GM12878 (cell line): ENCODE results near the gene MYL12B. TPM values are rescaled to one million over a fixed set of nuclear protein-coding genes. Genes with fewer than 3 reads are reported as not detected.

Experiments used
- ATAC-seq: fragments of 200-7000 bp; cut with Tn5 transposase; 3 replicates; pipeline ENCODE4 v1.9.1; 2020; ENCODE audit warnings: mild to moderate bottlenecking, moderate library complexity
- BruUV-seq: library from RNA; stranded (reverse); fragments of 400-500 nt; replicated peaks from 2 replicates; lab custom pipeline; 2021; lab: Mats Ljungman, UMichigan
- CTCF ChIA-PET: fragments of 300-600 bp; sonication (Branson Sonifier 250); formaldehyde crosslinking; extraction: SDS; loops from one replicate; lab custom pipeline; 2021; ENCODE audit warnings: inconsistent platforms; lab: Yijun Ruan, JAX
- POLR2A ChIA-PET: fragments of 350-600 bp; formaldehyde crosslinking; extraction: SDS; loops from one replicate; lab custom pipeline; 2021; ENCODE audit warnings: inconsistent platforms; lab: Charles Lee
- RAD21 ChIA-PET: fragments of 300-600 bp; sonication (Branson Sonifier 250); formaldehyde crosslinking; loops from one replicate; lab custom pipeline; 2023; ENCODE audit warnings: antibody characterized with exemption; ENCODE audit not compliant: unreplicated experiment; lab: Charles Lee
- SMC1A ChIA-PET: fragments of 300-600 bp; sonication (Branson Sonifier 250); formaldehyde crosslinking; loops from one replicate; lab custom pipeline; 2023; ENCODE audit not compliant: unreplicated experiment, uncharacterized antibody; lab: Charles Lee
- DNase-seq: peaks from one replicate; pipeline ENCODE4 v3.0.0-alpha.2; 2011; ENCODE audit warnings: low read depth, low spot score
- FAIRE-seq: peaks from 3 replicates; lab custom pipeline; 2011; peaks lifted over from hg19 to GRCh38; lab: Jason Lieb, UNC
- H2AFZ ChIP-seq: 2 replicates; pipeline ENCODE4 v1.6.0; 2011; ENCODE audit warnings: low read depth, low read length, control low read depth; ENCODE audit not compliant: control insufficient read depth
- H3K27ac ChIP-seq: 2 replicates; pipeline ENCODE4 v1.5.1; 2011; ENCODE audit warnings: control low read depth; ENCODE audit not compliant: control insufficient read depth, insufficient read depth
- H3K27me3 ChIP-seq, 2 experiments: replicated peaks in 1 of 2; 2 replicates each; pipeline versions ENCODE4 v1.6.0 to v1.6.1; 2011; ENCODE audit warnings: low read length in 1 of 2; ENCODE audit not compliant: control insufficient read depth in 2 of 2, insufficient read depth in 2 of 2
- H3K36me3 ChIP-seq, 2 experiments: 2 replicates each; pipeline ENCODE4 v1.5.1; 2011; ENCODE audit warnings: low read length in 1 of 2; ENCODE audit not compliant: control insufficient read depth in 2 of 2, insufficient read depth in 2 of 2
- H3K4me1 ChIP-seq: 2 replicates; pipeline ENCODE4 v1.6.1; 2011; ENCODE audit warnings: mild to moderate bottlenecking, low read length, moderate library complexity, mixed read lengths; ENCODE audit not compliant: control insufficient read depth, insufficient read depth
- H3K4me2 ChIP-seq: 2 replicates; pipeline ENCODE4 v1.6.0; 2011; ENCODE audit warnings: control low read depth; ENCODE audit not compliant: control insufficient read depth, insufficient read depth
- H3K4me3 ChIP-seq: fragments of 200-600 bp; sonication (generic); 2 replicates; pipeline ENCODE4 v1.5.1; 2016
- H3K79me2 ChIP-seq: 2 replicates; pipeline ENCODE4 v1.6.0; 2011; ENCODE audit warnings: low read length; ENCODE audit not compliant: control insufficient read depth, insufficient read depth
- H3K9ac ChIP-seq: 2 replicates; pipeline ENCODE4 v1.8.0; 2011; ENCODE audit warnings: low read length, control low read depth, mixed read lengths; ENCODE audit not compliant: control insufficient read depth, insufficient read depth
- H3K9me3 ChIP-seq: replicated peaks from 3 replicates; pipeline ENCODE4 v1.5.1; 2011; ENCODE audit warnings: mild to moderate bottlenecking, low read length; ENCODE audit not compliant: control insufficient read depth, insufficient read depth
- H4K20me1 ChIP-seq: 2 replicates; pipeline ENCODE4 v1.6.0; 2011; ENCODE audit not compliant: control insufficient read depth, insufficient read depth
- ASH2L ChIP-seq: fragments of 300-600, 200-600 bp; sonication (generic); IDR thresholded peaks from 2 replicates; pipeline ENCODE4 v1.6.1; 2017; ENCODE audit warnings: low read depth, mild to moderate bottlenecking, borderline replicate concordance
- JUND ChIP-seq: IDR thresholded peaks from 2 replicates; pipeline ENCODE4 v1.6.1; 2012; ENCODE audit warnings: low read depth, mild to moderate bottlenecking, low read length, improper control_type of control experiment, moderate library complexity
- LARP7 ChIP-seq: fragments of 450-650 bp; IDR thresholded peaks from 2 replicates; pipeline ENCODE4 v1.6.1; 2017; ENCODE audit warnings: mild to moderate bottlenecking
- MXI1 ChIP-seq: fragments of 150-350 bp; IDR thresholded peaks from 2 replicates; pipeline ENCODE4 v1.6.1; 2011; ENCODE audit warnings: low read depth, mild to moderate bottlenecking, inconsistent platforms, low read length, improper control_type of control experiment
- NR2C1 ChIP-seq: fragments of 450-650 bp; IDR thresholded peaks from 2 replicates; pipeline ENCODE4 v1.6.1; 2017; ENCODE audit warnings: antibody characterized with exemption, mild to moderate bottlenecking, moderate library complexity
- PAX5 ChIP-seq: IDR thresholded peaks from 2 replicates; pipeline ENCODE4 v1.6.1; 2011; ENCODE audit warnings: low read depth, low read length, borderline replicate concordance
- RELA ChIP-seq: fragments of 450-650 bp; IDR thresholded peaks from 2 replicates; pipeline ENCODE4 v1.8.0; 2014; ENCODE audit warnings: borderline replicate concordance; ENCODE audit not compliant: partially characterized antibody
- STAT3 ChIP-seq: IDR thresholded peaks from 2 replicates; pipeline ENCODE4 v1.6.1; 2011; ENCODE audit warnings: low read depth, low read length, improper control_type of control experiment
- YY1 ChIP-seq: IDR thresholded peaks from 2 replicates; pipeline ENCODE4 v1.6.1; 2011; ENCODE audit warnings: low read depth, mild to moderate bottlenecking, low read length
- WGBS: methylation state at CpG from one replicate; pipeline ENCODE4 v1.1.6; 2016; ENCODE audit warnings: low lambda C conversion rate; ENCODE audit not compliant: insufficient replicate concordance, insufficient coverage; ENCODE audit errors: missing lambda C conversion rate; 5-methylcytosine and 5-hydroxymethylcytosine counted together
- in situ Hi-C: fragments of 300-500 bp; cut with MboI; formaldehyde crosslinking; loops from 9 replicates; pipeline ENCODE4 v1.14.3; 2018; ENCODE audit warnings: mixed read lengths
- intact Hi-C: fragments of 100-400 bp; cut with micrococcal nuclease; formaldehyde crosslinking; loops from one replicate; pipeline ENCODE4 v1.14.2; 2022; ENCODE audit not compliant: unreplicated experiment
- polyA plus RNA-seq, 11 experiments: library from polyadenylated mRNA; depleted of rRNA in 4 of 11; unstranded in 6 of 11; stranded (reverse) in 5 of 11; fragments of >200 nt; fragmentation: Nextera tagmentation in 4 of 11; fragmentation: Illumina TruSeq in 1 of 11; extraction: Ambion mirVana in 4 of 11; extraction: Trizol in 1 of 11; gene quantifications; 1 replicate in 1 of 11; 2 replicates in 10 of 11; pipeline versions ENCODE4 v1.2.1 to v1.2.3, GENCODE V29; 2011 to 2016; ENCODE audit warnings: inconsistent platforms in 2 of 11, missing spikeins in 2 of 11, low read depth in 1 of 11
- total RNA-seq, 4 experiments: library from RNA; depleted of rRNA in 3 of 4; stranded (reverse); fragments of >200 nt in 3 of 4; fragmentation: Illumina TruSeq in 1 of 4; extraction: Trizol in 1 of 4; gene quantifications; 2 replicates each; pipeline versions ENCODE4 v1.2.1 to v1.2.3, GENCODE V29; 2013 to 2021
- TF ChIP-seq, protein P1 (sequence below): fragments of 450-650 bp; IDR thresholded peaks from 2 replicates; pipeline ENCODE4 v1.6.1; 2017; ENCODE audit warnings: mild to moderate bottlenecking, moderate library complexity
- TF ChIP-seq, protein P2 (sequence below): fragments of 450-650 bp; IDR thresholded peaks from 2 replicates; pipeline ENCODE4 v1.6.1; 2014; ENCODE audit warnings: mild to moderate bottlenecking
- TF ChIP-seq, protein P3 (sequence below): IDR thresholded peaks from 2 replicates; pipeline ENCODE4 v1.6.1; 2012; ENCODE audit warnings: low read depth, low read length, improper control_type of control experiment

MYL12B gene
- total and polyA plus RNA-seq, 10 of the 15 experiments (the other 5 are each of a cell fraction or from before 2014, with no cell fraction given) = 179 to 739 (median 400) TPM

DNA sequence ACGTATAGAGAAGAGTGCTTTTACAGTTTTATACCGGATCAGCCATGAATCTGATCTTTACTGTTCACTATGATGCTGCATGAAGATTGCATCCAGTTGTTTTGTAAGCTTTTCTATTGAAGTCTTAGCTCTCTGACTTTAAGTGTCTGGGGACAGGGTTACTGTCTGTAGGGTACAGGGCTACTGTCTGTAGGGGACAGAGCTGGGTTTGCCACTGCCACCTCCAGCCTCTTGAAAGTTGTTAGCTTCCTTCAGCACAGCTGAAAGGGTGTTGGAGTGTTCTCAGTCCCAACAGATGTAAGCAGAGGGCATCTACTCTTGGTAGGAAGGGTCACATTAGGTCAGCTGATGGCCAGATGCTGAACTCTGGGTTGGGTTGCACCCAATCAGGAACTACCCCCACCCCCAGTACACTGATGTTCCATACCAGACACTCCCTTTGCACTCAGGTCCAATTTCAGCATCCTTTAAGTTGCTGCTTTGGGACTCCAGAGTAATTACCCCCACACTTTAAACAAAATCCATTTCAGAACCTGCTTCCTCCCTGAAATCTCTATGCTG lies 58.0 kb downstream of the MYL12B start (continued):
- TF ChIP-seq, protein P1, sequence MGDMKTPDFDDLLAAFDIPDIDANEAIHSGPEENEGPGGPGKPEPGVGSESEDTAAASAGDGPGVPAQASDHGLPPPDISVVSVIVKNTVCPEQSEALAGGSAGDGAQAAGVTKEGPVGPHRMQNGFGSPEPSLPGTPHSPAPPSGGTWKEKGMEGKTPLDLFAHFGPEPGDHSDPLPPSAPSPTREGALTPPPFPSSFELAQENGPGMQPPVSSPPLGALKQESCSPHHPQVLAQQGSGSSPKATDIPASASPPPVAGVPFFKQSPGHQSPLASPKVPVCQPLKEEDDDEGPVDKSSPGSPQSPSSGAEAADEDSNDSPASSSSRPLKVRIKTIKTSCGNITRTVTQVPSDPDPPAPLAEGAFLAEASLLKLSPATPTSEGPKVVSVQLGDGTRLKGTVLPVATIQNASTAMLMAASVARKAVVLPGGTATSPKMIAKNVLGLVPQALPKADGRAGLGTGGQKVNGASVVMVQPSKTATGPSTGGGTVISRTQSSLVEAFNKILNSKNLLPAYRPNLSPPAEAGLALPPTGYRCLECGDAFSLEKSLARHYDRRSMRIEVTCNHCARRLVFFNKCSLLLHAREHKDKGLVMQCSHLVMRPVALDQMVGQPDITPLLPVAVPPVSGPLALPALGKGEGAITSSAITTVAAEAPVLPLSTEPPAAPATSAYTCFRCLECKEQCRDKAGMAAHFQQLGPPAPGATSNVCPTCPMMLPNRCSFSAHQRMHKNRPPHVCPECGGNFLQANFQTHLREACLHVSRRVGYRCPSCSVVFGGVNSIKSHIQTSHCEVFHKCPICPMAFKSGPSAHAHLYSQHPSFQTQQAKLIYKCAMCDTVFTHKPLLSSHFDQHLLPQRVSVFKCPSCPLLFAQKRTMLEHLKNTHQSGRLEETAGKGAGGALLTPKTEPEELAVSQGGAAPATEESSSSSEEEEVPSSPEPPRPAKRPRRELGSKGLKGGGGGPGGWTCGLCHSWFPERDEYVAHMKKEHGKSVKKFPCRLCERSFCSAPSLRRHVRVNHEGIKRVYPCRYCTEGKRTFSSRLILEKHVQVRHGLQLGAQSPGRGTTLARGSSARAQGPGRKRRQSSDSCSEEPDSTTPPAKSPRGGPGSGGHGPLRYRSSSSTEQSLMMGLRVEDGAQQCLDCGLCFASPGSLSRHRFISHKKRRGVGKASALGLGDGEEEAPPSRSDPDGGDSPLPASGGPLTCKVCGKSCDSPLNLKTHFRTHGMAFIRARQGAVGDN = no peak
- no peak for TF ChIP-seq PAX5

DNA sequence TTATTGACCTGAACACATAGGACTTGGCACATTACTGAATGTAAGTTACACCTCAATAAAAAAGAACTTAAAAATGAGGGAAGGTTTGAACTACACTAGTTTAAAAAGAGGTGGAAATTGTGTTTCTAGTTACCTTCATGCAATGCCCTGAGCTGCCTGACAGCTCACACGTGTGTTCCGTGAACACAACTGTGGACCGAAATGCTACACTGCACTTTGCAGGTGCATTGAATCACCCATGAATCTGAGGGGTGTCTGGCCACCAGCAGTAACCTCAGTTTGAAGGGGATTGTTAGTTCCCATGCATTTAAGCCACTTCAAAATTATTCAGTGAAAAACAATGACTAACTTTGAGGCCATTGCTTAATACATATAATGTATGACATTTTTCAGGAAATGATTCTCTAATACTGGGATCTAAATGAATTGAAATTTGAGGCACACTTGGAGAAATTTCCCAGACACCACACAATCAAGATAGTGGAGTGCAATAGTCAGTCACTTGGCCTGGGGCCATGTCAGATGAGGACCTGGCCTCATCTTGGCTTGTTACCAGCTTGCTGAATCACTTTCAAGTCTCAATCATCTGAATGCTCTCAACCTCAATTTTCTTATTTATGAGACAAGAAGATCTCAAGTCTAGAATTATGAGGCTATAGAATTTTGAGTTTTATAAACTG lies 59.3 kb downstream of the MYL12B start:
- intact Hi-C loops (loop anchor here (5.0 kb wide), 1 partner anchor 126 kb away; no protein-coding TSS in a partner anchor), in situ Hi-C loops (no loop called here)
- ATAC-seq = no peak
- FAIRE-seq = no peak
- DNase-seq = no peak
- SMC1A ChIA-PET = no interaction called here
- POLR2A ChIA-PET = no interaction called here
- no TSS peak for BruUV-seq
- no peaks in the 10 kb centered on the region for H3K27me3 ChIP-seq
- H4K20me1 ChIP-seq = no peaks in the 10 kb centered on the region
- CTCF ChIA-PET = interaction anchor here (2.8 kb wide), 1 partner anchor 344 kb away, joined by 8 read pairs; no protein-coding TSS in a partner anchor
- H3K9me3 ChIP-seq = no peaks in the 10 kb centered on the region
- 67% methylated on average over 3 of the region's 3 CpGs for WGBS
- RAD21 ChIA-PET = no interaction called here
- H3K36me3 ChIP-seq = no peaks in the 10 kb centered on the region
- H3K9ac ChIP-seq = no peak overlapping the region
- no peak overlapping the region for H3K27ac ChIP-seq
- peaks cover 9% of the 10 kb centered on the region for H3K4me1 ChIP-seq
- H3K4me2 ChIP-seq = no peak overlapping the region
- H3K79me2 ChIP-seq = no peaks in the 10 kb centered on the region
- no peak overlapping the region for H2AFZ ChIP-seq
- no peak overlapping the region for H3K4me3 ChIP-seq
- TF ChIP-seq, protein P2, sequence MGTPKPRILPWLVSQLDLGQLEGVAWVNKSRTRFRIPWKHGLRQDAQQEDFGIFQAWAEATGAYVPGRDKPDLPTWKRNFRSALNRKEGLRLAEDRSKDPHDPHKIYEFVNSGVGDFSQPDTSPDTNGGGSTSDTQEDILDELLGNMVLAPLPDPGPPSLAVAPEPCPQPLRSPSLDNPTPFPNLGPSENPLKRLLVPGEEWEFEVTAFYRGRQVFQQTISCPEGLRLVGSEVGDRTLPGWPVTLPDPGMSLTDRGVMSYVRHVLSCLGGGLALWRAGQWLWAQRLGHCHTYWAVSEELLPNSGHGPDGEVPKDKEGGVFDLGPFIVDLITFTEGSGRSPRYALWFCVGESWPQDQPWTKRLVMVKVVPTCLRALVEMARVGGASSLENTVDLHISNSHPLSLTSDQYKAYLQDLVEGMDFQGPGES = no peak
- TF ChIP-seq RELA (no peak), JUND (no peak), STAT3 (no peak), MXI1 (no peak), NR2C1 (no peak), LARP7 (no peak), ASH2L (no peak), YY1 (no peak)
- TF ChIP-seq, protein P3, sequence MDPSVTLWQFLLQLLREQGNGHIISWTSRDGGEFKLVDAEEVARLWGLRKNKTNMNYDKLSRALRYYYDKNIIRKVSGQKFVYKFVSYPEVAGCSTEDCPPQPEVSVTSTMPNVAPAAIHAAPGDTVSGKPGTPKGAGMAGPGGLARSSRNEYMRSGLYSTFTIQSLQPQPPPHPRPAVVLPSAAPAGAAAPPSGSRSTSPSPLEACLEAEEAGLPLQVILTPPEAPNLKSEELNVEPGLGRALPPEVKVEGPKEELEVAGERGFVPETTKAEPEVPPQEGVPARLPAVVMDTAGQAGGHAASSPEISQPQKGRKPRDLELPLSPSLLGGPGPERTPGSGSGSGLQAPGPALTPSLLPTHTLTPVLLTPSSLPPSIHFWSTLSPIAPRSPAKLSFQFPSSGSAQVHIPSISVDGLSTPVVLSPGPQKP = no peak
